Central memory CD8-positive, alpha-beta T cell (primary cell): ENCODE results near the gene ENPP7.

Source experiments
- ATAC-seq: fragments of 150-1000 bp; cut with Tn5 transposase; replicated peaks from 2 replicates; pipeline ENCODE4 v1.10.0; 2022; ENCODE audit warnings: mild to moderate bottlenecking, moderate FRiP score, moderate number of reproducible peaks; ENCODE audit not compliant: poor library complexity, severe bottlenecking; ENCODE audit errors: extremely low read depth
- DNase-seq, 2 donors: peaks; one replicate each; pipeline ENCODE4 v3.0.0; 2021; ENCODE audit warnings: low spot score in 2 of 2
- H3K27ac Mint-ChIP-seq: one replicate; pipeline ENCODE4 v1.8.0; 2022; ENCODE audit warnings: low read depth, mild to moderate bottlenecking, moderate library complexity, mixed read lengths
- H3K27me3 Mint-ChIP-seq: one replicate; pipeline ENCODE4 v1.8.0; 2022; ENCODE audit warnings: mixed read lengths
- H3K36me3 Mint-ChIP-seq: one replicate; pipeline ENCODE4 v1.8.0; 2022; ENCODE audit warnings: mild to moderate bottlenecking, moderate library complexity, mixed read lengths; ENCODE audit not compliant: insufficient read depth
- H3K4me1 Mint-ChIP-seq: one replicate; pipeline ENCODE4 v1.8.0; 2022; ENCODE audit warnings: mixed read lengths
- H3K4me3 Mint-ChIP-seq: one replicate; pipeline ENCODE4 v1.8.0; 2022; ENCODE audit warnings: mild to moderate bottlenecking, moderate library complexity, mixed read lengths
- H3K9me3 Mint-ChIP-seq: one replicate; pipeline ENCODE4 v1.8.0; 2022; ENCODE audit warnings: mixed read lengths

The ENPP7 gene

DNA sequence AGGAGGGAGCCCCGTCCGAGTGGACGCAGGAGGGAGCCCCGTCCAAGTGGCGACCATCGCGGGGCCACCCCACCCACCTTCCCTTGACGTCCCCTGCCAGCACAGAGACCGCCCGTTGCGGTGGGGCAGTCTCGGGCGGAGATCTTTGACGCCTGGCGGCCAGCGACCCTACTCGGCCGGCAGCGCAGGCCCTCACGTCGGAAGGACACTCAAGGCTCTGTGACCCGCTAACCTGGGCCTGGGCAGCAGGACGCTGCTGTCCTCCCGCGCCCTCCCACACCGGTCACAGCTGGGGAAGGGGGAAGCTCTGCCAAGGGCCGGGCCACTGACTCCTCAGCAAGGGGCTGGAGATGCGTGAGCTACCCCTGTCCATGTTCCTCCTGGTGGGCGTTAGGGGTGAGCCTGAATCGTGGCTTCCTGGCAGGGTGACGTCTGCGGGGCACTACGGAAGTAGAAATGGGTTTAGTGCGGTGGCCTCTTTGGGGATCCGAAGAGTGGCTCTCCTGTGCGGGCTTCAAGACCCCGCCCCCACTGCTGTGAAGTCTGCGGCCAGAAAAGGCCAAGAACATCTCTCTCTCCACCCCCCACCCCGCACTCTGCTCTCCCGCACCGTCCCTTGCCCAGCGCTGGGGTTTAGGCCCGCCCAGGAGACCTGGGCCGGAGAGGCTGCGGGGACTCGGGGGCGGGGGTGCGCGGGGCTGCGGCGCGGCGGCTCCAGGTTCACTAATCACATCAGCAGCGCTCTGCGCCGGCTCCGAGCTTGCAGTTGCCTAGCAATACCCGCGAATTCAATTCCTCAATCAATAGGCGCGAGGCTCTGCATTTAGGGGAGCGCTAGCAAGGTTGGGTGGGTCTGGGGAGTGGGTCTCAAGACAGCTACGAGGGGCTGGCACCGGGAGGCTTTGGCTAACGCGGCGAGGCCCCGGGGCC, 60.3 kb downstream of the ENPP7 start:
- Mint-ChIP-seq H3K4me3 (no peak overlapping the region), H3K27ac (no peak overlapping the region), H3K9me3 (no peaks in the 10 kb centered on the region), H3K27me3 (peaks cover 43% of the 10 kb centered on the region), H3K36me3 (peaks cover 6% of the 10 kb centered on the region), H3K4me1 (peaks cover 9% of the 10 kb centered on the region)
- DNase-seq, result no peak
- ATAC-seq, result peak; percentile 14

DNA sequence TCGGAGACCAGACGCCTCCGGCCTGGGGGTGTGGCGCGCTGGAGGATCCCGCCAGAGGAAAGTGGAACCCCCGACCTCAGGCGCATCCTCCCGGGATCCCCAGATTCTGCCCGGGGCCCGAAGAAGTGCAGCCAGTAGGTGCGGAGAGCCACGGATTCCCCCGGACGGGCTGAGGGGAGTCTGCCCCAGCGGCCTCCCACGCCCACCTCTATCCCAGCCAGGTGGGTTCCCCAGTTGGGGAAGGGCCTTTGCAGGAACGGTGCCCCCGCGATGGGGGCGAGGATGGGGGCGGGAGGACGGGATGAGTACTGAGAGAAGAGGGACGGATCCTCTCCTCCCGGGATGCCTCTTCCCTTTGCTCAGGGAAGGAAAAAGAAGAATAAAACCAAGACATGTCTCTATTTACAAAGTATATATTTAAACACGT, 61.0 kb downstream of the ENPP7 start:
- peaks cover 36% of the 10 kb centered on the region for H3K27me3 Mint-ChIP-seq
- DNase-seq, result no peak

More for the DNA sequence above, 61.0 kb downstream of the ENPP7 start:
- Mint-ChIP-seq H3K9me3 (no peaks in the 10 kb centered on the region), H3K4me1 (peaks cover 14% of the 10 kb centered on the region), H3K36me3 (peaks cover 8% of the 10 kb centered on the region), H3K4me3 (no peak overlapping the region), H3K27ac (no peak overlapping the region)
- no peak for ATAC-seq
